Cardiac muscle cell (in vitro differentiated cells and primary cell): ENCODE measurements around the gene ATXN1. TPM values are rescaled to one million over a fixed set of nuclear protein-coding genes. Genes with fewer than 3 reads are reported as not detected.

ENCODE experiments used
- DNase-seq, 2 donors: peaks; one replicate each; pipeline versions ENCODE4 v3.0.0 to v3.0.0-alpha.2; 2010 to 2017; ENCODE audit warnings: low read depth in 1 of 2, low spot score in 1 of 2
- H3K27ac ChIP-seq: fragments of 200-600 bp; sonication (generic); 2 replicates; pipeline ENCODE4 v1.5.1; 2016
- H3K27me3 ChIP-seq: fragments of 200-600 bp; sonication (generic); 2 replicates; pipeline ENCODE4 v1.6.0; 2016; ENCODE audit warnings: control low read depth
- H3K36me3 ChIP-seq: fragments of 200-600 bp; sonication (generic); 2 replicates; pipeline ENCODE4 v1.5.1; 2016; ENCODE audit warnings: control low read depth
- H3K4me1 ChIP-seq: fragments of 200-600 bp; sonication (generic); 2 replicates; pipeline ENCODE4 v1.8.1; 2017; ENCODE audit warnings: low read depth, mild to moderate bottlenecking, mixed run types
- H3K4me3 ChIP-seq: fragments of 200-600 bp; sonication (generic); 2 replicates; pipeline ENCODE4 v1.5.1; 2016; ENCODE audit warnings: mild to moderate bottlenecking
- H3K9me3 ChIP-seq: fragments of 200-600 bp; sonication (generic); 2 replicates; pipeline ENCODE4 v1.5.1; 2017; ENCODE audit warnings: low read depth, mild to moderate bottlenecking, control low read depth
- CTCF ChIP-seq: IDR thresholded peaks from 2 replicates; pipeline ENCODE4 v1.5.1; 2012; ENCODE audit warnings: low read depth, mild to moderate bottlenecking, low read length
- polyA plus RNA-seq: library from polyadenylated mRNA; unstranded; fragments of >200 nt; fragmentation: Nextera tagmentation; extraction: Ambion mirVana; gene quantifications from 2 replicates; pipeline ENCODE4 v1.2.1, GENCODE V29; 2016
- total RNA-seq: library from RNA; depleted of rRNA; stranded (reverse); fragments of >200 nt; gene quantifications from 2 replicates; pipeline ENCODE4 v1.2.3, GENCODE V29; 2016

The ATXN1 gene
- total and polyA plus RNA-seq, 2 experiments from 2014 or later, result 15.1 to 37.4 TPM

- Histone ChIP-seq H3K9me3 (no peaks in the 10 kb centered on the region), H3K4me1 (peaks cover 20% of the 10 kb centered on the region), H3K36me3 (no peaks in the 10 kb centered on the region), H3K27me3 (no peaks in the 10 kb centered on the region), H3K4me3 (no peak overlapping the region), H3K27ac (no peak overlapping the region)
- TF ChIP-seq CTCF, result no peak
- DNase-seq, result no peak
These were observed 7.0 kb downstream of the ATXN1 start for GRCh38 chr6:16754274-16754673.

- no peak for DNase-seq
- no peak for TF ChIP-seq CTCF
- H3K4me1 ChIP-seq, result peaks cover 12% of the 10 kb centered on the region
- no peaks in the 10 kb centered on the region for H3K9me3 ChIP-seq
- H3K4me3 ChIP-seq, result no peak overlapping the region
- no peaks in the 10 kb centered on the region for H3K36me3 ChIP-seq
- no peaks in the 10 kb centered on the region for H3K27me3 ChIP-seq
- no peak overlapping the region for H3K27ac ChIP-seq
These were observed 7.9 kb downstream of the ATXN1 start for GRCh38 chr6:16753341-16753740.

- H3K4me1 ChIP-seq, result peaks cover 14% of the 10 kb centered on the region
- TF ChIP-seq CTCF, result no peak
- no peak overlapping the region for H3K4me3 ChIP-seq
- no peaks in the 10 kb centered on the region for H3K36me3 ChIP-seq
- peak in 1 of 2 donors; percentile 87 for DNase-seq
- no peaks in the 10 kb centered on the region for H3K9me3 ChIP-seq
- no peaks in the 10 kb centered on the region for H3K27me3 ChIP-seq
- H3K27ac ChIP-seq, result no peak overlapping the region
These were observed 8.9 kb downstream of the ATXN1 start for GRCh38 chr6:16752206-16752866.

- no peaks in the 10 kb centered on the region for H3K36me3 ChIP-seq
- H3K27me3 ChIP-seq, result no peaks in the 10 kb centered on the region
- H3K9me3 ChIP-seq, result no peaks in the 10 kb centered on the region
- H3K27ac ChIP-seq, result no peak overlapping the region
- TF ChIP-seq CTCF, result no peak
- DNase-seq, result no peak
- H3K4me1 ChIP-seq, result peaks cover 9% of the 10 kb centered on the region
- H3K4me3 ChIP-seq, result no peak overlapping the region
These were observed 9.9 kb downstream of the ATXN1 start for GRCh38 chr6:16751251-16751946.

- Histone ChIP-seq H3K27ac (no peak overlapping the region), H3K36me3 (no peaks in the 10 kb centered on the region), H3K4me3 (no peak overlapping the region), H3K27me3 (no peaks in the 10 kb centered on the region), H3K9me3 (no peaks in the 10 kb centered on the region), H3K4me1 (peaks cover 4% of the 10 kb centered on the region)
- no peak for DNase-seq
- no peak for TF ChIP-seq CTCF
These were observed 10.7 kb downstream of the ATXN1 start for GRCh38 chr6:16750566-16750965.
